HL-60/S4 treated with retinoic acid at 250 ng/mL for 4 days and 3 days (cell line): ENCODE results near the gene CYP11A1.

ENCODE experiments used
- in situ Hi-C: fragments of 300-500 bp; cut with MboI; formaldehyde crosslinking; loops from 2 replicates; pipeline ENCODE4 v1.7.0; 2022; ENCODE audit warnings: low sequenced_read_pairs

The CYP11A1 gene

GRCh38 chr15:74367296-74367854, at the start of gene CYP11A1:
Gene CYP11A1 (minus strand): TSS chr15:74367646. CDS start chr15:74367585, 61 bp downstream.
- in situ Hi-C loops: no loop called here

GRCh38 chr15:74417225-74417624, 49.8 kb upstream of the CYP11A1 start:
- in situ Hi-C loops: no loop called here

GRCh38 chr15:74415966-74416916, 48.8 kb upstream of the CYP11A1 start:
- in situ Hi-C loops: no loop called here

- in situ Hi-C loops: no loop called here
These were observed 47.3 kb upstream of the CYP11A1 start for GRCh38 chr15:74414603-74415338.

- in situ Hi-C loops: no loop called here
These were observed 46.7 kb upstream of the CYP11A1 start for GRCh38 chr15:74414081-74414580.

- in situ Hi-C loops: no loop called here
These were observed 46.1 kb upstream of the CYP11A1 start for GRCh38 chr15:74413350-74414080.

GRCh38 chr15:74412159-74412558, 44.7 kb upstream of the CYP11A1 start:
- in situ Hi-C loops: no loop called here

GRCh38 chr15:74411686-74412085, 44.2 kb upstream of the CYP11A1 start:
- in situ Hi-C loops: no loop called here

- in situ Hi-C loops: no loop called here
These were observed 43.1 kb upstream of the CYP11A1 start for GRCh38 chr15:74410502-74410901.

- in situ Hi-C loops: no loop called here
These were observed 41.8 kb upstream of the CYP11A1 start for GRCh38 chr15:74409225-74409624.

GRCh38 chr15:74408815-74409214, 41.4 kb upstream of the CYP11A1 start:
- in situ Hi-C loops: no loop called here

GRCh38 chr15:74408385-74408784, 40.9 kb upstream of the CYP11A1 start:
- in situ Hi-C loops: no loop called here

GRCh38 chr15:74406992-74407705, 39.7 kb upstream of the CYP11A1 start:
- in situ Hi-C loops: no loop called here

- in situ Hi-C loops: no loop called here
These were observed 39.1 kb upstream of the CYP11A1 start for GRCh38 chr15:74406517-74406916.

GRCh38 chr15:74405823-74406222, 38.4 kb upstream of the CYP11A1 start:
- in situ Hi-C loops: no loop called here

- in situ Hi-C loops: no loop called here
These were observed 36.6 kb upstream of the CYP11A1 start for GRCh38 chr15:74403991-74404563.

- in situ Hi-C loops: no loop called here
These were observed 36.1 kb upstream of the CYP11A1 start for GRCh38 chr15:74403588-74403919.

- in situ Hi-C loops: no loop called here
These were observed 35.6 kb upstream of the CYP11A1 start for GRCh38 chr15:74402873-74403587.

- in situ Hi-C loops: no loop called here
These were observed 34.9 kb upstream of the CYP11A1 start for GRCh38 chr15:74402337-74402841.
